Activated CD4-positive, alpha-beta T cell treated with anti-CD3 and anti-CD28 coated beads for 36 hours (primary cell): ENCODE measurements around the gene DNAJB8. TPM values are rescaled to one million over a fixed set of nuclear protein-coding genes. Genes with fewer than 3 reads are reported as not detected.

Experiments
- ATAC-seq: fragments of 200-7000 bp; cut with Tn5 transposase; one replicate; pipeline ENCODE4 v1.10.0; 2021; ENCODE audit warnings: mild to moderate bottlenecking, moderate library complexity
- CTCF ChIA-PET: fragments of 350-600 bp; sonication (Branson Sonifier 250); formaldehyde crosslinking; loops from one replicate; lab custom pipeline; 2021; ENCODE audit warnings: antibody characterized with exemption; lab: Charles Lee
- POLR2A ChIA-PET: fragments of 350-600 bp; sonication (Branson Sonifier 250); formaldehyde crosslinking; loops from one replicate; lab custom pipeline; 2021; ENCODE audit warnings: antibody characterized with exemption, inconsistent platforms; lab: Charles Lee
- DNase-seq: peaks from one replicate; pipeline ENCODE4 v3.0.0-alpha.2; 2020
- H3K27ac Mint-ChIP-seq: one replicate; pipeline ENCODE4 v1.8.0; 2021; ENCODE audit warnings: mixed read lengths
- H3K27me3 Mint-ChIP-seq: one replicate; pipeline ENCODE4 v1.8.0; 2021; ENCODE audit warnings: mixed read lengths
- H3K36me3 Mint-ChIP-seq: one replicate; pipeline ENCODE4 v1.8.0; 2021; ENCODE audit warnings: low read depth, mixed read lengths
- H3K4me1 Mint-ChIP-seq: one replicate; pipeline ENCODE4 v1.8.0; 2021; ENCODE audit warnings: mixed read lengths
- H3K4me3 Mint-ChIP-seq: one replicate; pipeline ENCODE4 v1.8.0; 2021; ENCODE audit warnings: mild to moderate bottlenecking, moderate library complexity, mixed read lengths
- H3K9me3 Mint-ChIP-seq: one replicate; pipeline ENCODE4 v1.8.0; 2021; ENCODE audit warnings: low read depth, mixed read lengths
- intact Hi-C, 2 experiments: fragments of 100-400 bp; cut with DNase I in 1 of 2; cut with micrococcal nuclease in 1 of 2; formaldehyde crosslinking; loops; one replicate each; pipeline versions ENCODE4 v1.14.2 to v1.15.1; 2022 to 2024; cut with DNase I, micrococcal nuclease
- total RNA-seq, 2 experiments: library from RNA; stranded (reverse); gene quantifications; one replicate each; pipeline ENCODE4 v1.2.3, GENCODE V29; 2021

Gene DNAJB8
- total RNA-seq, 2 experiments from 2014 or later: not detected

- no peak overlapping the region for H3K4me3 Mint-ChIP-seq
- no peak for DNase-seq
- ChIA-PET CTCF (interaction anchor here (0.9 kb wide), 1 partner anchor 103 kb away, joined by 3 read pairs; no protein-coding TSS in a partner anchor), POLR2A (no interaction called here)
- no peak for ATAC-seq
- peaks cover 5% of the 10 kb centered on the region for H3K27me3 Mint-ChIP-seq
- peaks cover 14% of the 10 kb centered on the region for H3K9me3 Mint-ChIP-seq
- H3K4me1 Mint-ChIP-seq: peaks cover 13% of the 10 kb centered on the region
- H3K36me3 Mint-ChIP-seq: peaks cover 2% of the 10 kb centered on the region
- intact Hi-C loops: no loop called here
- no peak overlapping the region for H3K27ac Mint-ChIP-seq
Measured at GRCh38 chr3:128453501-128454309, 13.0 kb downstream of the DNAJB8 start.

GRCh38 chr3:128452678-128453275, 13.9 kb downstream of the DNAJB8 start:
- CTCF ChIA-PET: interaction anchor here (0.9 kb wide), 1 partner anchor 104 kb away, joined by 3 read pairs; no protein-coding TSS in a partner anchor
- H3K36me3 Mint-ChIP-seq: peaks cover 6% of the 10 kb centered on the region
- H3K4me1 Mint-ChIP-seq: peaks cover 22% of the 10 kb centered on the region
- DNase-seq (no peak), ATAC-seq (no peak)
- H3K27me3 Mint-ChIP-seq: peaks cover 5% of the 10 kb centered on the region
- intact Hi-C loops: no loop called here
- no peak overlapping the region for H3K27ac Mint-ChIP-seq
- no peak overlapping the region for H3K4me3 Mint-ChIP-seq
- POLR2A ChIA-PET: no interaction called here
- peaks cover 18% of the 10 kb centered on the region for H3K9me3 Mint-ChIP-seq

DNA sequence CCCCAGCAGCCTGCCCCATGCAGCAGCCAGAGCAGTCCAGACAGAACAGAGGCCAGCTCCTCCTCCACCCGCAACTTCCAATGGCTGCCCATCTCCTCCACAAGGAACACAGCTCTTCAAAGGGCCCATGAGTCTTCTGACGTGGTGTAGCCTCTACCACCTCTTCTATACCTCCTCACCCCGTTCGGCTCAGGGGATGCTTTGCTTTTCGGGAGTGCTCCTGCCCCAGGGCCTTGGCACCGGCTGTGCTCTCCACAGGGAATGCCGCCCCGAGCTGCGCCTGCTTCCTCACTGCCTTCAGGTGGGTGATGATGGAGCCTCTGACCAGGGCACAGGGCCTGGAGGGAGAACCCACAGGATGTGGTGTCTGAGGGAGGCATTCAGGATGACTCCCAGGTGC, 14.6 kb downstream of the DNAJB8 start:
- Mint-ChIP-seq H3K4me3 (no peak overlapping the region), H3K4me1 (peaks cover 28% of the 10 kb centered on the region), H3K36me3 (peaks cover 9% of the 10 kb centered on the region), H3K27ac (no peak overlapping the region), H3K9me3 (peaks cover 22% of the 10 kb centered on the region), H3K27me3 (peaks cover 5% of the 10 kb centered on the region)
- ATAC-seq: no peak
- ChIA-PET CTCF (no interaction called here), POLR2A (no interaction called here)
- no peak for DNase-seq
- intact Hi-C loops: no loop called here

DNA sequence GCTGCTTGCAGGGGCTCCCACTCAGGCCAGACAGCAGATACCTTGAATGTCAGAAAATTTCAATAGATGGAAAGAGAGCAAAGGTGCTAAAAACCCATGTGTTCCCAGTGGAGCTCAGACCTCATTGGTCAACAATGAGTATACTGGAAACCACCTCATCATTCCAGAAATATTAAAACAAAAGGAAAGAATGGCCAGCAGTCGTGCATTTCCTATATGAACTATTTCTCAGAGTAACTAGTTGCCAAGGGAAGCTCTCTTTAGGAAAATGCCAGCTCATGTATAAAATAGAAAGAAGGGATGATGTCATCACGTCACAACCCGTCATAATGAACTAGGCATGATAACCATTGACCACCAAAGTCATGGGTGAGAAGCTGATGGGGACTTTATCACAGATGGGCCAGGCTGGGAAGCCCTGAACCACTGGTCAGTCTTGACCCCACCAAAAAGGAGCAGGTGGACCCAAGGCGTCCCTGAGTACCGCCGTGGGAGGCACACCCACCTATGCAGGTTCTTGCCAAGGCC, 17.5 kb downstream of the DNAJB8 start:
- intact Hi-C loops: loop anchor here (2.0 to 5.0 kb wide), 5 partner anchors 38 to 852 kb away; partner anchors contain the start of genes EEFSEC (in 1 of the 2) and MCM2 (in 1 of the 2)
- Mint-ChIP-seq H3K4me3 (peak overlapping the region; percentile 15), H3K27ac (peak overlapping the region; percentile 93), H3K27me3 (peaks cover 2% of the 10 kb centered on the region), H3K4me1 (peaks cover 40% of the 10 kb centered on the region), H3K36me3 (peaks cover 13% of the 10 kb centered on the region), H3K9me3 (peaks cover 32% of the 10 kb centered on the region)
- ATAC-seq (no peak), DNase-seq (no peak)
- CTCF ChIA-PET: interaction anchor here (0.6 to 1.8 kb wide), 4 partner anchors 16 to 393 kb away, joined by 3 to 11 read pairs (median 3); no protein-coding TSS in a partner anchor
- POLR2A ChIA-PET: interaction anchor here (0.7 kb wide), 1 partner anchor 17 kb away, joined by 3 read pairs; no protein-coding TSS in a partner anchor

- ChIA-PET POLR2A (interaction anchor here (0.7 to 1.1 kb wide), 2 partner anchors 18 to 392 kb away, joined by 3 read pairs; no protein-coding TSS in a partner anchor), CTCF (interaction anchor here (0.6 to 1.8 kb wide), 3 partner anchors 16 to 392 kb away, joined by 3 to 11 read pairs (median 3); no protein-coding TSS in a partner anchor)
- Mint-ChIP-seq H3K27ac (peak overlapping the region; percentile 93), H3K9me3 (peaks cover 32% of the 10 kb centered on the region), H3K27me3 (peaks cover 2% of the 10 kb centered on the region), H3K36me3 (peaks cover 13% of the 10 kb centered on the region), H3K4me3 (peak overlapping the region; percentile 15), H3K4me1 (peaks cover 40% of the 10 kb centered on the region)
- ATAC-seq (peak; percentile 58), DNase-seq (peak; percentile 41)
- intact Hi-C loops: loop anchor here (2.0 to 5.0 kb wide), 5 partner anchors 39 to 851 kb away; partner anchors contain the start of genes EEFSEC (in 1 of the 2) and MCM2 (in 1 of the 2)
Measured at GRCh38 chr3:128448491-128448890, 18.2 kb downstream of the DNAJB8 start.

- intact Hi-C loops: loop anchor here (1.0 to 5.0 kb wide), 6 partner anchors 40 to 850 kb away; partner anchors contain the start of genes EEFSEC (in 1 of the 2) and MCM2 (in 1 of the 2)
- Mint-ChIP-seq H3K36me3 (peaks cover 13% of the 10 kb centered on the region), H3K27ac (peak overlapping the region; percentile 93), H3K4me1 (peaks cover 40% of the 10 kb centered on the region), H3K9me3 (peaks cover 32% of the 10 kb centered on the region), H3K4me3 (peak overlapping the region; percentile 28), H3K27me3 (peaks cover 2% of the 10 kb centered on the region)
- ATAC-seq (peak; percentile 82), DNase-seq (peak; percentile 92)
- ChIA-PET POLR2A (interaction anchor here (1.1 kb wide), 1 partner anchor 392 kb away, joined by 3 read pairs; no protein-coding TSS in a partner anchor), CTCF (no interaction called here)
Measured at GRCh38 chr3:128447561-128448013, 19.1 kb downstream of the DNAJB8 start.

DNA sequence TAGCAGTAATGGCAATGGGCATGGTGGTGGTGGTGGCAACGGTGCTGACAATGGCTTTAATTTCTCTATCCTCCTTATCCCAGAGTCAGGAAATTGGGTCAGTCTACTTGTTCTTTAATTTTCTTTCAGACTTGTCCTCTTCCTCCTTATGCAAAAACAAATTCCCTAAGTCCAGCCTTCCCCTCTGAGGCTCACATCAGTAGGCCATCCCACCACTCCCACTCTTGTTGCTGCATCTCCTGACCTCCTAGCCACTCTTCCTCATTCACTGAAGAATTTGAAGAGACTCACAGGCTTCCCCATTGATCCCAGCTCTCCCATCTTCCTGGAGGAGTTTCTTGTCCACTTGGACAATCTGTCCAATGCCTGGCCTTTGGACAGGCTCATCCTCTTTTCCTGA, 19.9 kb downstream of the DNAJB8 start:
- peak overlapping the region; percentile 93 for H3K27ac Mint-ChIP-seq
- intact Hi-C loops: loop anchor here (1.0 to 5.0 kb wide), 4 partner anchors 40 to 850 kb away; partner anchors contain the start of gene MCM2 (in 1 of the 2)
- ChIA-PET POLR2A (no interaction called here), CTCF (no interaction called here)
- ATAC-seq (no peak), DNase-seq (no peak)
- peaks cover 13% of the 10 kb centered on the region for H3K36me3 Mint-ChIP-seq
- H3K9me3 Mint-ChIP-seq: peaks cover 32% of the 10 kb centered on the region
- peaks cover 40% of the 10 kb centered on the region for H3K4me1 Mint-ChIP-seq
- peaks cover 2% of the 10 kb centered on the region for H3K27me3 Mint-ChIP-seq
- H3K4me3 Mint-ChIP-seq: no peak overlapping the region

GRCh38 chr3:128445357-128445756, 21.3 kb downstream of the DNAJB8 start:
- ATAC-seq (no peak), DNase-seq (no peak)
- peaks cover 35% of the 10 kb centered on the region for H3K4me1 Mint-ChIP-seq
- peaks cover 2% of the 10 kb centered on the region for H3K27me3 Mint-ChIP-seq
- no peak overlapping the region for H3K27ac Mint-ChIP-seq
- ChIA-PET POLR2A (no interaction called here), CTCF (no interaction called here)
- intact Hi-C loops: loop anchor here (5.0 kb wide), 3 partner anchors 42 to 848 kb away; partner anchors contain the start of gene MCM2 (in 1 of the 2)
- peaks cover 26% of the 10 kb centered on the region for H3K9me3 Mint-ChIP-seq
- H3K4me3 Mint-ChIP-seq: no peak overlapping the region
- H3K36me3 Mint-ChIP-seq: peaks cover 13% of the 10 kb centered on the region

GRCh38 chr3:128443771-128444170, 22.9 kb downstream of the DNAJB8 start:
- ATAC-seq (no peak), DNase-seq (no peak)
- Mint-ChIP-seq H3K4me1 (peaks cover 27% of the 10 kb centered on the region), H3K36me3 (peaks cover 11% of the 10 kb centered on the region), H3K27ac (no peak overlapping the region), H3K9me3 (peaks cover 19% of the 10 kb centered on the region), H3K27me3 (peaks cover 2% of the 10 kb centered on the region), H3K4me3 (no peak overlapping the region)
- intact Hi-C loops: no loop called here
- CTCF ChIA-PET: interaction anchor here (0.7 kb wide), 2 partner anchors 12 to 27 kb away, joined by 3 read pairs; no protein-coding TSS in a partner anchor
- POLR2A ChIA-PET: no interaction called here

- ChIA-PET CTCF (no interaction called here), POLR2A (no interaction called here)
- ATAC-seq (no peak), DNase-seq (no peak)
- Mint-ChIP-seq H3K36me3 (peaks cover 6% of the 10 kb centered on the region), H3K27me3 (peaks cover 3% of the 10 kb centered on the region), H3K9me3 (peaks cover 14% of the 10 kb centered on the region), H3K4me1 (peaks cover 20% of the 10 kb centered on the region), H3K27ac (no peak overlapping the region), H3K4me3 (no peak overlapping the region)
- intact Hi-C loops: no loop called here
Measured at GRCh38 chr3:128442949-128443348, 23.7 kb downstream of the DNAJB8 start.

DNA sequence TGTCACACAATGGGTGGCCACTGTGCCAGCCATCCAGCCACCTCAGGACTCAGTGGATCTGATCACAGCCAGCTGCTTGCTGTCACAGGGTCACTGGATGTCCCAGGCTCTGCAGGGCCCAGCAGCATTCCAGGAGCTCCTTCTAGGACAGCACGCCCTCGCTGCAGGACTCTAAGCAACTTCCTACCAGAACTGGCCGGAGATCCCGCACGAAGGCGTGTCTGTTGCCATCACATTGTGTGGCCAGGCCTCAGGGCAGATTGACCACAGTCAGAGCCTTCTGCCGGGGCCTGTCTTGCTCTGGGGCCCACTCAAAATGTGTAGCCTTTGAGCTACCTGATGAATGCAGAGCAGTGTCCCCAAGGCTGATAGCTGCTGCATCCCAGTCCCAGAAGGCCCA, 24.6 kb downstream of the DNAJB8 start:
- no peak for ATAC-seq
- DNase-seq: no peak
- Mint-ChIP-seq H3K27ac (no peak overlapping the region), H3K4me3 (no peak overlapping the region), H3K9me3 (peaks cover 10% of the 10 kb centered on the region), H3K27me3 (peaks cover 3% of the 10 kb centered on the region), H3K36me3 (peaks cover 3% of the 10 kb centered on the region), H3K4me1 (peaks cover 11% of the 10 kb centered on the region)
- intact Hi-C loops: no loop called here
- ChIA-PET POLR2A (no interaction called here), CTCF (interaction anchor here (0.6 kb wide), 1 partner anchor 141 kb away, joined by 3 read pairs; no protein-coding TSS in a partner anchor)
